CD4-positive, CD25-positive, alpha-beta regulatory T cell (primary cell): ENCODE measurements around the gene PAIP1. TPM values are rescaled to one million over a fixed set of nuclear protein-coding genes. Genes with fewer than 3 reads are reported as not detected.
A peak's percentile ranks its signal among the peaks of the same experiment; 100 is the strongest.

Source experiments
- ATAC-seq, 2 donors: fragments of 150-1000 bp; cut with Tn5 transposase; one replicate each; pipeline ENCODE4 v1.10.0; 2021; ENCODE audit warnings: low read depth in 2 of 2, moderate number of reproducible peaks in 2 of 2, moderate library complexity in 1 of 2
- DNase-seq, 3 donors: peaks; one replicate each; pipeline versions ENCODE4 v3.0.0 to v3.0.0-alpha.2; 2012 to 2022; ENCODE audit warnings: mixed read lengths in 1 of 3
- H3K27ac ChIP-seq: one replicate; pipeline ENCODE4 v1.7.0; 2013; ENCODE audit warnings: mild to moderate bottlenecking, low read length; ENCODE audit not compliant: insufficient read depth, poor library complexity, severe bottlenecking
- H3K27me3 ChIP-seq: one replicate; pipeline ENCODE4 v1.7.0; 2013; ENCODE audit warnings: low read length; ENCODE audit not compliant: control insufficient read depth, insufficient read depth
- H3K36me3 ChIP-seq: one replicate; pipeline ENCODE4 v1.7.0; 2013; ENCODE audit warnings: mild to moderate bottlenecking, low read length, moderate library complexity; ENCODE audit not compliant: control insufficient read depth, insufficient read depth
- H3K4me1 ChIP-seq: 2 replicates; pipeline ENCODE4 v1.7.0; 2013; ENCODE audit warnings: mild to moderate bottlenecking, low read length; ENCODE audit not compliant: insufficient read depth, control insufficient read depth, poor library complexity, severe bottlenecking
- H3K4me3 ChIP-seq: one replicate; pipeline ENCODE4 v1.7.0; 2013; ENCODE audit warnings: low read depth, mild to moderate bottlenecking, low read length, moderate library complexity
- H3K9me3 ChIP-seq, 2 experiments: 1 replicate in 1 of 2; 2 replicates in 1 of 2; pipeline ENCODE4 v1.7.0; 2013; ENCODE audit warnings: low read length in 2 of 2, mild to moderate bottlenecking in 1 of 2, moderate library complexity in 1 of 2; ENCODE audit not compliant: control insufficient read depth in 2 of 2
- H3K27ac Mint-ChIP-seq, 3 donors: one replicate each; pipeline ENCODE4 v1.8.0; 2020 to 2022; ENCODE audit warnings: mild to moderate bottlenecking in 3 of 3, mixed read lengths in 3 of 3, moderate library complexity in 2 of 3
- H3K27me3 Mint-ChIP-seq: one replicate; pipeline ENCODE4 v1.8.0; 2022; ENCODE audit warnings: mild to moderate bottlenecking, mixed read lengths
- H3K36me3 Mint-ChIP-seq: one replicate; pipeline ENCODE4 v1.8.0; 2020; ENCODE audit warnings: mixed read lengths
- H3K4me1 Mint-ChIP-seq, 4 donors: one replicate each; pipeline ENCODE4 v1.8.0; 2020 to 2022; ENCODE audit warnings: mixed read lengths in 4 of 4, mild to moderate bottlenecking in 1 of 4
- H3K4me3 Mint-ChIP-seq, 4 donors: one replicate each; pipeline ENCODE4 v1.8.0; 2020 to 2022; ENCODE audit warnings: mild to moderate bottlenecking in 4 of 4, mixed read lengths in 4 of 4, moderate library complexity in 3 of 4
- H3K9me3 Mint-ChIP-seq, 7 donors: one replicate each; pipeline ENCODE4 v1.8.0; 2020 to 2022; ENCODE audit warnings: mixed read lengths in 7 of 7, mild to moderate bottlenecking in 3 of 7, moderate library complexity in 2 of 7
- polyA plus RNA-seq, 4 donors: library from polyadenylated mRNA; unstranded; fragments of 300-500 nt; fragmentation: Illumina TruSeq; gene quantifications; one replicate each; pipeline ENCODE4 v1.2.3, GENCODE V29; 2021
- total RNA-seq: library from RNA; stranded (reverse); gene quantifications from one replicate; pipeline ENCODE4 v1.2.3, GENCODE V29; 2022

PAIP1 gene
- total and polyA plus RNA-seq, 5 donors from 2014 or later, result 31.2 to 49.6 (median 43.2) TPM

DNA sequence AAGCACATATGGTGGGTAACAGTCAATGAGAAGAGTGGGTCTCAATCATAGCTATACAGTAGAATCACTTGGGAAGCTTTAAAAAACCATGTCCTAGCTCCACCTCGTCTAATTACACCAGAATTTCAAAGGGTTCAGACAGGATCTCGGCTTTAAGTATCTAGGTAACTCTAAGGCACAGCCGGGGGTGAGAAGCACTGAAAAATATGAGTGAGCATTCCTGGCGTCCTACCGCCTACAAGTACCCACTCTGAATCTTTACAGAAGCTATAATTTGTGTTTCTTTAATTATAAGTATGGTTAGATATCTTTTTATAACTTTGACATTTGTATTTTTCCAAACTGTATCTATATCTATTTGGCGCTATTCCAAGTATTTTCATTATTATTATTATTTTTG is 16.1 kb downstream of the PAIP1 start:
- Histone ChIP-seq H3K27ac (no peak overlapping the region), H3K27me3 (no peaks in the 10 kb centered on the region), H3K36me3 (peaks cover 83% of the 10 kb centered on the region), H3K9me3 (no peaks in the 10 kb centered on the region), H3K4me3 (no peak overlapping the region), H3K4me1 (no peaks in the 10 kb centered on the region)
- peaks cover 37% of the 10 kb centered on the region for H3K36me3 Mint-ChIP-seq
- ATAC-seq (no peak), DNase-seq (no peak)
- H3K27me3 Mint-ChIP-seq, result no peaks in the 10 kb centered on the region
- H3K9me3 Mint-ChIP-seq, result no peaks in the 10 kb centered on the region
- H3K4me3 Mint-ChIP-seq, result no peak overlapping the region
- peaks cover 16 to 24% (median 21%) of the 10 kb centered on the region in 4 donors for H3K4me1 Mint-ChIP-seq
- no peak overlapping the region for H3K27ac Mint-ChIP-seq

DNA sequence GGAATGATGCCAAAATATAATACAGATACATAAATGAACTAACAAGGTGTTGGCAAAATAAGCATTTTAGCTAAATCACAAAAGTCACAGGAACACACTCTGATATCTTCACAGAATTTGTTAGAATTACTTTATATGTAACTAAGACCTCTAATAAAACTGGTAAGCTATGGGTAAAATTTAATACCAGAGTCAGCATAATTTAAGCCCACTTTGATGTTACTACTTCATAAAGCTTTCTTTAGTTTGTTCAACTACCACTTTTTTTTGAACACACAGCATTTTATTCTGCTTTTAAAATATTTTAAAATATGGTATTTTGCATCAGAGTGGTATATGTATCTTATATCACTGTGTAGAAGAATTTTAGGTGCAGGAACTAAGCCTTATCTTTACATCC is 19.9 kb downstream of the PAIP1 start:
- Histone ChIP-seq H3K4me3 (no peak overlapping the region), H3K27ac (no peak overlapping the region), H3K9me3 (no peaks in the 10 kb centered on the region), H3K27me3 (no peaks in the 10 kb centered on the region), H3K36me3 (peaks cover 86% of the 10 kb centered on the region), H3K4me1 (no peaks in the 10 kb centered on the region)
- Mint-ChIP-seq H3K4me1 (peaks cover 18 to 34% (median 24%) of the 10 kb centered on the region in 4 donors), H3K27ac (peak overlapping the region in 1 of 3 donors; percentile 11), H3K27me3 (no peaks in the 10 kb centered on the region), H3K9me3 (no peaks in the 10 kb centered on the region), H3K36me3 (peaks cover 49% of the 10 kb centered on the region), H3K4me3 (no peak overlapping the region)
- ATAC-seq (no peak), DNase-seq (no peak)

DNA sequence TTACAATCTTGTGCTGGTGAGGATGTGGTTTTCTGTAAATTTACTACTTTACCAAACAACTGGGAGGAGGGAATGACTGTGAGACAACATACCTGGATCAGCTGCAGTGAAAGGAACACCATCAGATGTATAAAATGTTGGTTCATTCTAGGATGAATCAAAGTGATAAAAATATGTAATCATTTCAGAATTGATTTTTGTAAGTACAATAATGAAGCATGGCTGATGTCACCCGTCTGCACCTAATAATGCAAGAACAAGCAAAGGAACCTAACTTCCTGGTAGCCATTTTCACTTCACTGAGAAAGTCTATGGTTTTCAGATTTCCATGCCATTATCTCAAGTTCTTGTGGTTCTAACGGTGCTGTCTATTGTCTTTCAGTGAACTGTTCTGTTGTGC is 23.2 kb downstream of the PAIP1 start:
- H3K4me3 Mint-ChIP-seq, result no peak overlapping the region
- no peak overlapping the region for H3K27ac ChIP-seq
- peak in 1 of 3 donors; percentile 17 for DNase-seq
- H3K27me3 Mint-ChIP-seq, result no peaks in the 10 kb centered on the region
- H3K27me3 ChIP-seq, result no peaks in the 10 kb centered on the region
- peak in 1 of 2 donors; percentile 24 for ATAC-seq
- no peak overlapping the region for H3K4me3 ChIP-seq
- peaks cover 85% of the 10 kb centered on the region for H3K36me3 ChIP-seq
- no peaks in the 10 kb centered on the region for H3K4me1 ChIP-seq
- H3K9me3 Mint-ChIP-seq, result no peaks in the 10 kb centered on the region
- no peaks in the 10 kb centered on the region for H3K9me3 ChIP-seq
- peak overlapping the region in 2 of 3 donors; percentile 48 to 77 for H3K27ac Mint-ChIP-seq
- peaks cover 54% of the 10 kb centered on the region for H3K36me3 Mint-ChIP-seq
- peaks cover 10 to 25% (median 18%) of the 10 kb centered on the region in 4 donors for H3K4me1 Mint-ChIP-seq

DNA sequence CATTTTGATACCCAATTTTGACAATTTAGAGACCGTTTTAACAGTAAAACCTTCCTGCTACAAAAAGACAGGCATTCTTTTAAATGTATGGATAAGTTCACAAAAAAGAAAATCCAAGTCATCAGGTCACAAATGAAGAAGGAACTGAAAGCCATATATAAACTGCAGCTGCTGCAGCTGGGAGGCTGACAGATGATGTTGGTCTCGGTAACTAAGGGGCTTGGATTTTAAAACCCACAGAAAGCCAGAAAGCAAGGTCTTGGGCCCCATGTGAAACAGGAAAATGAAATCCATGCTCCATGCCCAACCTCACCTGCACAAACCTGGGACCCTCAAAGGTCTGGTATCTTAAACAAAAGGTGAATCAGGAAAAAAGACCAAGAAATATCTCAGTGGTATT is 26.2 kb downstream of the PAIP1 start:
- peaks cover 6 to 20% (median 16%) of the 10 kb centered on the region in 4 donors for H3K4me1 Mint-ChIP-seq
- ATAC-seq (no peak), DNase-seq (no peak)
- no peaks in the 10 kb centered on the region for H3K4me1 ChIP-seq
- H3K27ac Mint-ChIP-seq, result no peak overlapping the region
- H3K27me3 Mint-ChIP-seq, result no peaks in the 10 kb centered on the region
- H3K9me3 Mint-ChIP-seq, result no peaks in the 10 kb centered on the region
- H3K36me3 Mint-ChIP-seq, result peaks cover 57% of the 10 kb centered on the region
- H3K27ac ChIP-seq, result no peak overlapping the region
- no peak overlapping the region for H3K4me3 ChIP-seq
- H3K27me3 ChIP-seq, result no peaks in the 10 kb centered on the region
- H3K36me3 ChIP-seq, result peaks cover 83% of the 10 kb centered on the region
- H3K9me3 ChIP-seq, result no peaks in the 10 kb centered on the region
- no peak overlapping the region for H3K4me3 Mint-ChIP-seq

DNA sequence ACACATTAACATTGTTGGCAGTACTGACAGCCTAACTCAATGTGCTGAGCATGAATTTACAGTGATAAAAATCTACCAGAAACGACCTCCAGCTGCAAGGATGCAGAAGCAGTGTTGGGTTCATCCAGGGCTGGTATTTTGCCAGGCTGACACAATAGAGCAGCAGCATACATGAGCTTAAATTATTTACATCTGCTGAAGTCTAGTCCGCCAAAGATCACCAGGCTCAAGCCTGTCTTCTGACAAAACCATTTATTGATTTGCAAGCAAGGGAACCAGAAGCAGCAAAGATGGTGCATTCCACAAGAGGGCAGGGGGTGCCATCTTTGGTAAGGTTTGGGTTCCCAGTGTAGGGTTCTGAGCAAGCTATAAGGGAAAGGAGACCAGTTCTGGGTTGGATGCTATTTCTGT is 33.2 kb downstream of the PAIP1 start:
- no peak overlapping the region for H3K27ac ChIP-seq
- no peaks in the 10 kb centered on the region for H3K9me3 ChIP-seq
- Mint-ChIP-seq H3K27ac (peak overlapping the region in 1 of 3 donors; percentile 34), H3K4me1 (peaks cover 0 to 2% (median 0%) of the 10 kb centered on the region in 4 donors), H3K36me3 (peaks cover 47% of the 10 kb centered on the region), H3K27me3 (no peaks in the 10 kb centered on the region), H3K9me3 (peaks cover 0 to 2% (median 0%) of the 10 kb centered on the region in 7 donors), H3K4me3 (no peak overlapping the region)
- DNase-seq (no peak), ATAC-seq (no peak)
- H3K27me3 ChIP-seq, result no peaks in the 10 kb centered on the region
- no peaks in the 10 kb centered on the region for H3K4me1 ChIP-seq
- no peak overlapping the region for H3K4me3 ChIP-seq
- H3K36me3 ChIP-seq, result peaks cover 36% of the 10 kb centered on the region

DNA sequence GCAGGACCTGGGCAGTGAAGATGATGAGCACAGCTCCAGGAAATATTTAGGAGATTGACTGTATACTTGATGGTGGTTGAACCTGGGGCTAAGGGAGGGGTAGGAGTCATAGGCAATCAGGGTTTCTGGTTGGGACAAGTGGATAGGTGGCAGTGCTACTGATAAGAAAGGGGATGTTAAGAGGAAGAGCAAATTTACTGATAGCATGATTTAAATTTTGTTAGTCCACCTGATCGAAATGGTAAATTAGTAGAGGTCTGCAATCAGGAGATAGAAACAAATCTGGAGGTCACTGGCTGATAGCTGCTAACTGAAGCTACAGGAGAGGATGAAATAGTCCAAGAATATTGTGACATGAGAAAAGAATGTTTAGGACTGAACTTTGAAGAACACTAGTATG is 36.3 kb downstream of the PAIP1 start:
- Mint-ChIP-seq H3K9me3 (peaks cover 0 to 2% (median 0%) of the 10 kb centered on the region in 7 donors), H3K4me3 (no peak overlapping the region), H3K27ac (no peak overlapping the region), H3K27me3 (no peaks in the 10 kb centered on the region), H3K4me1 (peaks cover 1 to 6% (median 4%) of the 10 kb centered on the region in 4 donors), H3K36me3 (peaks cover 30% of the 10 kb centered on the region)
- DNase-seq, result no peak
- ATAC-seq, result no peak
- H3K36me3 ChIP-seq, result peaks cover 16% of the 10 kb centered on the region
- no peaks in the 10 kb centered on the region for H3K9me3 ChIP-seq
- H3K4me1 ChIP-seq, result peaks cover 2% of the 10 kb centered on the region
- no peak overlapping the region for H3K4me3 ChIP-seq
- no peak overlapping the region for H3K27ac ChIP-seq
- H3K27me3 ChIP-seq, result no peaks in the 10 kb centered on the region

DNA sequence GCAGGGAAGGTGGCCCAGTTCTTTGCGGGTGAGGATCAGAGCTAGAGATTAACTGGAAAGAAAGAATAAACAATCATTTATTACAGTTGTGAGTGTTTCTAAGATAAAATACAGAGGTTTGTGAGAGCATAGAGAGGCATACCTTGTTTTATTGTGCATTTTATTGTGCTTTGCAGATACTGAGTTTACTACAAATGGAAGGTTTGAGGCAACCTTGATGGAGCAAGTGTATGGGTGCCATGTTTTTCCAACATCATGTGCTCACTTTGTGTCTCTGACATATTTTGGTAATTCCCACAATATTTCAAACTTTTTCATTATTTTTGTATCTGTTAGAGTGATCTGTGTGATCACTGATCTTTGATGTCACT is 41.2 kb downstream of the PAIP1 start:
- peaks cover 17% of the 10 kb centered on the region for H3K4me1 ChIP-seq
- Mint-ChIP-seq H3K36me3 (peaks cover 8% of the 10 kb centered on the region), H3K27ac (peak overlapping the region in 2 of 3 donors; percentile 96 to 97), H3K27me3 (no peaks in the 10 kb centered on the region), H3K9me3 (peaks cover 0 to 2% (median 0%) of the 10 kb centered on the region in 7 donors), H3K4me3 (peak overlapping the region; percentile 95 to 98 (median 96)), H3K4me1 (peaks cover 26 to 41% (median 30%) of the 10 kb centered on the region in 4 donors)
- peak overlapping the region; percentile 88 for H3K4me3 ChIP-seq
- DNase-seq (no peak), ATAC-seq (no peak)
- H3K27me3 ChIP-seq, result no peaks in the 10 kb centered on the region
- H3K36me3 ChIP-seq, result no peaks in the 10 kb centered on the region
- H3K9me3 ChIP-seq, result no peaks in the 10 kb centered on the region
- H3K27ac ChIP-seq, result peak overlapping the region; percentile 87
